Embryonic facial prominence (tissue), 1 donor: ENCODE data around the gene SLF2.
A peak's percentile ranks its signal among the peaks of the same experiment; 100 is the strongest.

Experiments
- DNase-seq: peaks from one replicate; pipeline ENCODE4 v3.0.0-alpha.2; 2016; ENCODE audit errors: extremely low spot score

SLF2 gene

DNA sequence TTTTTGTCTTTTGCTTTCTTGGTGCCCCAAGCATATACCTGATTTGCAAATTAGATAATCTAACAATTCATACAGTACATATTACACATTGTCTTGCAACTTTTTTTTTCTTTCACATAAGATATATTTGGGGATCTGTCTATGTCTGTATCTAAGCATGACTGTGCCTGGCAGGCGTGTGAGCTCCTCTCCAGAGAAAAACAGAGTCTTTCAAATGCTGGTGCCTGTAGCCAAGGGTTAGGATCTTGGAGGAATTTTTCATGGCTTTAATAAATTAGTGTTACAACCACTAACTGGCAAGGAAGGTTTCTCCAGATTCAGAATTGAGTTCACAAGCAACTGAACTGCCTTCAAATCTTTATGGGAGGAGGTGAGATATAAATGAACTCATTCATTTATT, 14.8 kb upstream of the SLF2 start:
- DNase-seq: no peak

- no peak for DNase-seq
These were observed 13.6 kb upstream of the SLF2 start for GRCh38 chr10:100899171-100899570.

GRCh38 chr10:100901051-100901450, 11.7 kb upstream of the SLF2 start:
- DNase-seq: no peak

- no peak for DNase-seq
These were observed 10.1 kb upstream of the SLF2 start for GRCh38 chr10:100902622-100903021.

DNA sequence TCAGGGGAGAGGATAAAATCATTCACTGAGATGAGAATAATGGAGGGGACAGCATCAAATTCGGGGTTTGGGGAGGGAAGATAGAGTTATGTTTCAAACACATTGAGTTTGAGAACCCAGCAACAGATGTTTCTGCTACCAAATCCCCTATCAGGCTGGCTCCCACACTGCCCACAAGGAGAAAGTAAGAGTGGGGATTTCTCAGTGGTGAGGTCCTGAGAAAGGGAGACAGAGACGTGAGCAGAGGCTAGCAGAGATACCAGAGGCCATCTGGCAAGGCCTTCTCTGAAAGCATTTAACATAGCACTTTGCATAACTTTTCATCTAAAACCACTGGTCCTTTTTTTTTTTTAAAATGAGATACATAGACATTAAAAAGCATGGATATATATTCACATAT, 7.8 kb upstream of the SLF2 start:
- DNase-seq: no peak

GRCh38 chr10:100907175-100907574, 5.6 kb upstream of the SLF2 start:
- DNase-seq: no peak

GRCh38 chr10:100907773-100908363, 4.9 kb upstream of the SLF2 start:
- no peak for DNase-seq

DNA sequence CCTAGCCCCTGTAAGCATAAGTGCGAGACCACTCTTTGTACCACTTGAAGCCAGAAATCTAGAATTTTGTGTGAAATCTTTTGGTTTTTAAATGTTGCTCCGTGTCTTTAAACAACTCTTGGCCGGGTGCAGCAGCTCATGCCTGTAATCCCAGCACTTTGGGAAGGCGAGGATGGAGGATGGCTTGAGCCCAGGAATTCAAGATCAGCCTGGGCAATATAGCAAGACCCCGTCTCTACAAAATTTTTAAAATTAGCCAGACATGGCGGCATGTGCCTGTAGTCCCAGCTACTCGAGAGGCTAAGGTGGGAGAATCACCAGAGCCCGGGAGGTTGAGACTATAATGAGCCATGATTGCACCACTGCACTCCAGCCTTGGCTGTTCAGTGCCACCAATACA, 4.4 kb upstream of the SLF2 start:
- DNase-seq: no peak

GRCh38 chr10:100909501-100910263, 3.1 kb upstream of the SLF2 start:
- DNase-seq: no peak

DNA sequence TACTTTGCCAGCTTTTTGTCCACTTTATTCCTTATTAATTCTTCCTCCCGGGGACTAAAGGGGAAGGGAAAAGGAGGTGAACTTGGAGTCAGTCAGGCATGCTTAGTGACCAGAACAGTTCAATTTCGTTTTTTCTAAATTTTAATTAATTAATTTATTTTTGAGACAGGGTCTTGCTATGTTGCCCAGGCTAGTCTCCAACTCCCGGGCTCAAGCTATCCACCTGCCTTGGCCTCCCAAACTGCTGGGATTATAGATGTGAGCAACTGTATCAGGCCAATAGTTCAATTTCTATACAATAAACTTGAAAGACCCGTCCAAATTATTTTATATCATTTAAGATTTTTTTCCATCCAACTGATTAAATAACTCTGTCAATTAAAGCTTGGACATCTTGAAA, 1.3 kb upstream of the SLF2 start:
- DNase-seq: no peak

DNA sequence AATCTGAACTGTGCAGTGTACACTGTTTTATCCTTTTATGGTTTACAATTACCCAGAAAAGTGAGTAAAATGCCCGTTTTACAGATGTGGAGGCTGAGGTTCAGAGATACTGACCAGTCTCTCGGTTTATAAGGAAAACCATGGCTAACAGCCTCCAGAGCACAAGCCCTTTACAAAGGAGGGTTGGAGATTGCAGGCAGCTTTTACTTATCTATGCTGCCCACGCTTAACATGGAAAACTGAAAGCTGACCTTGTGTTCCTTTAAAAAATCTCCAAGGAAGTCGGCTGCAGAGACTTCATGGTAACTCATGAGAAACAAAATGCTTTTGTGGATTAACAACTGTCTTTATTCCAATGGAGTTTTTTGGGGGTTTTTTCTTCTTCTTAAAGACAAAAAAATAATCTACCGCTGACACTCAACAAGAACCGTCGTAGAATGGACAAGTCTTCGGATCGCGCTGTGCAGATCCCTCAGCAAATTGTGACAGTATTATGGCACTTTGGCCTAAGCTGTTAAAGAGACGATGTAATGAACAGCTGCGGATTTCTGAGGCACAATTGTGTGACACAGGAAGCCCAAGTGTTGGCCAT, 654 bp upstream of the SLF2 start:
- peak; percentile 7 for DNase-seq

GRCh38 chr10:100913470-100913865, 705 bp downstream of the SLF2 start:
- no peak for DNase-seq

- no peak for DNase-seq
These were observed 4.3 kb downstream of the SLF2 start for GRCh38 chr10:100917071-100917470.

GRCh38 chr10:100923580-100923979, 10.8 kb downstream of the SLF2 start:
- DNase-seq: no peak

DNA sequence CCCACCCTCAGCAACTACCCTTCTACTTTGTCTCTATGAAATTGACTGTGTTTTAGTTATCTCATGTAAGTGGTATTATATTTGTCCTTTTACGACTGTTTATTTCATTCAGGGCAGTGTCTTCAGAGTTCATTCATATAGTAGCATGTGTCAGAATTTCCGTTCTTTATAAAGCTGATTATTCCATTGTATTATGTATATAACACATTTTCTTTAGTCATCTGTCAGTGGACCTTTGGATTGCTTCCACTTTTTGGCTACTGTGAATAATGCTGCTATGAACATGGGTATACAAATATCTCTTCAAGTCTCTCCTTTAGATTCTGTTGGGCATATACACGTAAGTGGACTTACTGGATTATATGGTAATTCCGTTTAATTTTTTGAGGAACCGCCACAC, 14.5 kb downstream of the SLF2 start:
- no peak for DNase-seq

- DNase-seq: no peak
These were observed 15.3 kb downstream of the SLF2 start for GRCh38 chr10:100928039-100928438.

DNA sequence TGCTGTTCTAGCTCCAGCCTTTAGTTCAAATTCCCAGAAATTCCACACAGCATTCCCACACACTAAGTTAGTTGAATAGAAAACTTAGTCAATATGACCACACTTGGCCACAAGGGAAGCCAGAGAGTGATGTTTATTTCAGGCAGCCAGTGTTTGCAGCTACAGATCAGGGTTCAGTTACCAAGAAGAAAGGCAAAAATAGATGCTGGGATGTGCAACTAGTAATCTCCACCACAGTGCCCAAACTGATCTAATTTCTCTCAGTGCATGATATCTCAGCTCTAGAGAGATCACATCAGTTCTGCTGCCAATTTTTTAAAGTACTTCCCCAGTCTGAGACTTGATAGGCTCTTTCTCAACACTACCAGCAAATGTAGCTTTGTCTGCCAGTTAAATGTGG, 17.6 kb downstream of the SLF2 start:
- no peak for DNase-seq

DNA sequence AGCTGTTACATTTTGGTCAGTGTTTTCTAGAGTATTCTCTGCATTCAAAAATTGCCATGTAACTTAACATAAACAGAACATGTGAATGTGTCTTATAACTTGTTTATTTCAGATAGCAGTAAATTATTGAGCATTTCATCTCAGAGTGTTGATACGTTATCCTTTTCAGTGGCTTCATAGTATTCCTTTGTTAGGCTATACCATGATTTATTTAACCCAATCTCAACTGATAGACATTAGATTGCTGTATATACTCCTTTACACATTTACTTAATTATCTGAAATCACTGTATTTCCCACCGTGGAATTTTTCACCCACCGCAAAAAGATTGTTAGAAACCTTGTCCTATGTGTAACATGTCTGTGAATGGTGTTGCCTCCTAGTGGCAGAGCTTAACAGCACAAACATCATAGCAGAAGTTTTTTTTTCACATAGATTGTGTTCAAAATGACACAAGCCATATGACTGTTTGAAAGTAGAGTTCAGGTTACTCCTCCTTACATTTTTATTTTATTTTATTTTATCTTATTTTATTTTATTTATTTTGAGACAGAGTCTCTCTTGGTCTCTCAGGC, 21.4 kb downstream of the SLF2 start:
- no peak for DNase-seq

GRCh38 chr10:100939763-100940344, 27.1 kb downstream of the SLF2 start:
- no peak for DNase-seq

- DNase-seq: no peak
These were observed 29.5 kb downstream of the SLF2 start for GRCh38 chr10:100942229-100942628.

DNA sequence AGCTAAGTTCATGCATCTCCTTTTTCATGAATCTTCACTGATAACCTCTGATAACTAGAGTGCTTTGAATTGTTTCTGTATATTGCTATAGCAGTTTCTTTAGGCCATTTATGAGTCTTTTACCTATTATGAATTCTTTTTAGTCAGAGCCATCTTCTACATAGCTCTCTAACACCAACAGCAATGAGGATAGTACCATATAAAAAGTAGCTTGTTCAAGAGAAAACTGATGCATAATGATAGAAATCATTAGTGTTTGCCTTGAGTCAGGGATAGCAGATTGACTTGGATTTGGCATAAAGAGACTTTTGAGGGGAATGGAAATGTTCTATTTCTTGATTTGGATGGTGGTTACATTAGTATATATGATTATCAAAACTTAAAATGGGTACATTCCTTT, 30.7 kb downstream of the SLF2 start:
- DNase-seq: no peak

DNA sequence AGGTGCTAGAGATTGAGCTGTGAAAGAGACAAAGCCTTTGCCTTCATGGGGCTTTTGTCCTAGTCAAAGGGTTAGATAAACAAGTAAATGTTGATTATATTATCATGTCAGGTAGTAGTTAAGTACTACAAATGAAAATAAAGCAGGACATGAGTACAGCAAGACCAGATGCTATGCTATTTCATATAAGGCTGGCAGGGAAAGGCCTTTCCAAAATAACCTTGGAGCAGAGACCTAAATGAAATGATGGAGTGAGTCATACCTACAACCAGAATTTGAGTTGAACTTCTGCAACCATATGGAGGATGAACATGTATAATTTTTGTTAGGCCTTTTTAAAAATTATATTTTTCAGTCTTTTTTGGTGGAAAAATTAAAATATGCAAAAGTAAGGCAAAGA, 33.0 kb downstream of the SLF2 start:
- DNase-seq: no peak

DNA sequence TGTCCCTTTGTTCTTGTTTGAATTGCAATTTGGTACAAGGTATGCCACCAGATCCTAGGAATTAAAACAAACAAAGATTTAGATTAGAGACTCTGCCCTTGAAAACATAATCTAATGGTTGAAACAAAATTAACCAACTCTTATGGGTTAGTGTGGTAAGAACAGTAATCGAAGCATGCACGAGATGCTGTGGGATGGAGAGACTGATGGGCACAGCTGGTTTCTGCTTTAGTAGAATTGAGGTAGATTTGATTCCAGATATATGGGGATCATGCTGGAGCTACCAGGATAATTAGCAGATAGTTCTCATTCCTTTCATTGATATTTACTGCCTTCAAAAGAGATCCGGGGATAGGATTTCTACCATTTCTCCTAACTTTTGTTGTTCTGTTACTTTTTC, 36.2 kb downstream of the SLF2 start:
- DNase-seq: no peak
